ENCODE measurements around the gene GNG2. TPM values are rescaled to one million over a fixed set of nuclear protein-coding genes. Genes with fewer than 3 reads are reported as not detected.

Gene GNG2
- total RNA-seq, 2 experiments from 2014 or later, result 24.0 to 32.0 TPM

- CTCF ChIA-PET (ENCODE audit: unreplicated experiment), result no interaction called here
- TF ChIP-seq EZH2phosphoT487 (IDR thresholded peaks at IDR 0.05; ENCODE audit: borderline replicate concordance, low read depth, low read length), result no peak
- no peak overlapping the region for H2AFZ ChIP-seq (ENCODE audit: low read length)
- no peaks in the 10 kb centered on the region for H3K4me1 ChIP-seq (ENCODE audit: insufficient read depth, low read length, poor library complexity, severe bottlenecking)
- no peaks in the 10 kb centered on the region for H3K9me2 ChIP-seq (ENCODE audit: insufficient read depth, low read length)
- no peak overlapping the region for H3K27ac ChIP-seq (ENCODE audit: low read depth, low read length, poor library complexity, severe bottlenecking)
- POLR2A ChIA-PET, result no interaction called here
- no peak for DNase-seq (ENCODE audit: low spot score)
- no peaks in the 10 kb centered on the region for H3K79me2 ChIP-seq (ENCODE audit: insufficient read depth, low read depth, low read length)
- no peak overlapping the region for H3K4me3 ChIP-seq (ENCODE audit: low read depth, low read length, poor library complexity, severe bottlenecking)
- no peak overlapping the region for H3K4me2 ChIP-seq (ENCODE audit: low read length)
- no peaks in the 10 kb centered on the region for H3K36me3 ChIP-seq (ENCODE audit: insufficient read depth, low read length)
- intact Hi-C loops (cut with micrococcal nuclease; ENCODE audit: unreplicated experiment), result no loop called here
- no peaks in the 10 kb centered on the region for H3K9me3 ChIP-seq (ENCODE audit: low read length)
- H4K20me1 ChIP-seq (ENCODE audit: insufficient read depth, low read length), result no peaks in the 10 kb centered on the region
- no TSS peak for BruUV-seq (replicated peaks)
Measured at GRCh38 chr14:51924600-51924999, 64.2 kb downstream of the GNG2 start.

- Histone ChIP-seq H3K4me1 (ENCODE audit: insufficient read depth, low read length, poor library complexity, severe bottlenecking) (no peaks in the 10 kb centered on the region), H3K79me2 (ENCODE audit: insufficient read depth, low read depth, low read length) (no peaks in the 10 kb centered on the region), H3K9me2 (ENCODE audit: insufficient read depth, low read length) (no peaks in the 10 kb centered on the region), H3K4me2 (ENCODE audit: low read length) (no peak overlapping the region), H3K9me3 (ENCODE audit: low read length) (no peaks in the 10 kb centered on the region), H4K20me1 (ENCODE audit: insufficient read depth, low read length) (no peaks in the 10 kb centered on the region), H3K4me3 (ENCODE audit: low read depth, low read length, poor library complexity, severe bottlenecking) (no peak overlapping the region), H3K27ac (ENCODE audit: low read depth, low read length, poor library complexity, severe bottlenecking) (no peak overlapping the region), H2AFZ (ENCODE audit: low read length) (no peak overlapping the region), H3K36me3 (ENCODE audit: insufficient read depth, low read length) (no peaks in the 10 kb centered on the region)
- ChIA-PET POLR2A (interaction anchor here (0.6 kb wide), 1 partner anchor 84 kb away, joined by 3 read pairs; no protein-coding TSS in a partner anchor), CTCF (ENCODE audit: unreplicated experiment) (no interaction called here)
- DNase-seq (ENCODE audit: low spot score), result no peak
- TF ChIP-seq CTCF (conservative IDR thresholded peaks at IDR 0.05; ENCODE audit: low read length), result no peak
- no peak for TF ChIP-seq EZH2phosphoT487 (IDR thresholded peaks at IDR 0.05; ENCODE audit: borderline replicate concordance, low read depth, low read length)
- BruUV-seq (replicated peaks), result no TSS peak
- intact Hi-C loops (cut with micrococcal nuclease; ENCODE audit: unreplicated experiment), result loop anchor here (5.0 kb wide), 1 partner anchor 41 kb away; no protein-coding TSS in a partner anchor
Measured at GRCh38 chr14:51925980-51926379, 65.6 kb downstream of the GNG2 start.

GRCh38 chr14:51926449-51926848, 66.0 kb downstream of the GNG2 start:
- no peaks in the 10 kb centered on the region for H3K36me3 ChIP-seq (ENCODE audit: insufficient read depth, low read length)
- H3K4me3 ChIP-seq (ENCODE audit: low read depth, low read length, poor library complexity, severe bottlenecking), result no peak overlapping the region
- no TSS peak for BruUV-seq (replicated peaks)
- no peak for DNase-seq (ENCODE audit: low spot score)
- intact Hi-C loops (cut with micrococcal nuclease; ENCODE audit: unreplicated experiment), result loop anchor here (5.0 kb wide), 1 partner anchor 41 kb away; no protein-coding TSS in a partner anchor
- TF ChIP-seq CTCF (conservative IDR thresholded peaks at IDR 0.05; ENCODE audit: low read length) (no peak), EZH2phosphoT487 (IDR thresholded peaks at IDR 0.05; ENCODE audit: borderline replicate concordance, low read depth, low read length) (no peak)
- no peak overlapping the region for H3K4me2 ChIP-seq (ENCODE audit: low read length)
- H3K4me1 ChIP-seq (ENCODE audit: insufficient read depth, low read length, poor library complexity, severe bottlenecking), result no peaks in the 10 kb centered on the region
- H4K20me1 ChIP-seq (ENCODE audit: insufficient read depth, low read length), result no peaks in the 10 kb centered on the region
- H3K27ac ChIP-seq (ENCODE audit: low read depth, low read length, poor library complexity, severe bottlenecking), result no peak overlapping the region
- no peak overlapping the region for H2AFZ ChIP-seq (ENCODE audit: low read length)
- H3K9me2 ChIP-seq (ENCODE audit: insufficient read depth, low read length), result no peaks in the 10 kb centered on the region
- ChIA-PET POLR2A (interaction anchor here (0.6 to 0.8 kb wide), 2 partner anchors 12 to 84 kb away, joined by 3 read pairs; no protein-coding TSS in a partner anchor), CTCF (ENCODE audit: unreplicated experiment) (no interaction called here)
- no peaks in the 10 kb centered on the region for H3K79me2 ChIP-seq (ENCODE audit: insufficient read depth, low read depth, low read length)
- H3K9me3 ChIP-seq (ENCODE audit: low read length), result no peaks in the 10 kb centered on the region

Data from OCI-LY7 (cell line).